ENCODE results near the gene ADGRB2.

DNA sequence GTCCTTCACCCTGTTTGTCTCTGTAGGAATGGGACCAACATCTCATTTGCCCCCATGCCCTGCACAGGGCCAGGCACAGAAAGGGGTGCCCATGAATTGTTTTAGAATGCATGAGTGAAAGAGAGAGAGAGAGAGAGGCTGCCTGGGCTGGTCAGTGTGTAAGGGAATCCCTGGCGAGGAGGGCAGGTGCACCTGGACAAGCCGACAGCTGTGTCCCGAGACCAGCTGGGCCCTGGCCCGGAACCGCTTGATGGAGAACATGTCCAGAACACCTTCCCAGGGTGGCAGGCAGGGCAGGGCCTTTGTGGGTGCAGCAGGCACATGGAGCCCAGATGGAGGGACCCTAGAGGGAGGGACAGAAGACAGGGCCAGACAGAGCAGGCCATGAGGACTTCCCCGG, 28.9 kb upstream of the ADGRB2 start:
- TF ChIP-seq, protein P1, sequence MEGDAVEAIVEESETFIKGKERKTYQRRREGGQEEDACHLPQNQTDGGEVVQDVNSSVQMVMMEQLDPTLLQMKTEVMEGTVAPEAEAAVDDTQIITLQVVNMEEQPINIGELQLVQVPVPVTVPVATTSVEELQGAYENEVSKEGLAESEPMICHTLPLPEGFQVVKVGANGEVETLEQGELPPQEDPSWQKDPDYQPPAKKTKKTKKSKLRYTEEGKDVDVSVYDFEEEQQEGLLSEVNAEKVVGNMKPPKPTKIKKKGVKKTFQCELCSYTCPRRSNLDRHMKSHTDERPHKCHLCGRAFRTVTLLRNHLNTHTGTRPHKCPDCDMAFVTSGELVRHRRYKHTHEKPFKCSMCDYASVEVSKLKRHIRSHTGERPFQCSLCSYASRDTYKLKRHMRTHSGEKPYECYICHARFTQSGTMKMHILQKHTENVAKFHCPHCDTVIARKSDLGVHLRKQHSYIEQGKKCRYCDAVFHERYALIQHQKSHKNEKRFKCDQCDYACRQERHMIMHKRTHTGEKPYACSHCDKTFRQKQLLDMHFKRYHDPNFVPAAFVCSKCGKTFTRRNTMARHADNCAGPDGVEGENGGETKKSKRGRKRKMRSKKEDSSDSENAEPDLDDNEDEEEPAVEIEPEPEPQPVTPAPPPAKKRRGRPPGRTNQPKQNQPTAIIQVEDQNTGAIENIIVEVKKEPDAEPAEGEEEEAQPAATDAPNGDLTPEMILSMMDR (IDR thresholded peaks at IDR 0.05; ENCODE audit: low read depth, low read length): no peak
- no peak for TF ChIP-seq EZH2phosphoT487 (IDR thresholded peaks at IDR 0.05; ENCODE audit: low read depth)

Measured in OCI-LY3 (cell line).